HG03175 (cell line): Measurements from ENCODE around the gene GPR68.
"Not testable (repeated sequence)": the region's sequence is repeated elsewhere in the genome, so short reads cannot be mapped to it uniquely, and the experiment has no call there.

Source experiments
- ATAC-seq: cut with Tn5 transposase; IDR thresholded peaks from one replicate; pipeline ENCODE4 v1.9.1; 2021; ENCODE audit warnings: mild to moderate bottlenecking, moderate library complexity; ENCODE audit not compliant: unreplicated experiment

GPR68 gene

GRCh38 chr14:91230397-91231035 lies 14.0 kb downstream of the GPR68 start:
- no peak for ATAC-seq

GRCh38 chr14:91229743-91230200 lies 14.7 kb downstream of the GPR68 start:
- peak; percentile 76 for ATAC-seq

- ATAC-seq: no peak
Observed at GRCh38 chr14:91229005-91229382, 15.5 kb downstream of the GPR68 start.

DNA sequence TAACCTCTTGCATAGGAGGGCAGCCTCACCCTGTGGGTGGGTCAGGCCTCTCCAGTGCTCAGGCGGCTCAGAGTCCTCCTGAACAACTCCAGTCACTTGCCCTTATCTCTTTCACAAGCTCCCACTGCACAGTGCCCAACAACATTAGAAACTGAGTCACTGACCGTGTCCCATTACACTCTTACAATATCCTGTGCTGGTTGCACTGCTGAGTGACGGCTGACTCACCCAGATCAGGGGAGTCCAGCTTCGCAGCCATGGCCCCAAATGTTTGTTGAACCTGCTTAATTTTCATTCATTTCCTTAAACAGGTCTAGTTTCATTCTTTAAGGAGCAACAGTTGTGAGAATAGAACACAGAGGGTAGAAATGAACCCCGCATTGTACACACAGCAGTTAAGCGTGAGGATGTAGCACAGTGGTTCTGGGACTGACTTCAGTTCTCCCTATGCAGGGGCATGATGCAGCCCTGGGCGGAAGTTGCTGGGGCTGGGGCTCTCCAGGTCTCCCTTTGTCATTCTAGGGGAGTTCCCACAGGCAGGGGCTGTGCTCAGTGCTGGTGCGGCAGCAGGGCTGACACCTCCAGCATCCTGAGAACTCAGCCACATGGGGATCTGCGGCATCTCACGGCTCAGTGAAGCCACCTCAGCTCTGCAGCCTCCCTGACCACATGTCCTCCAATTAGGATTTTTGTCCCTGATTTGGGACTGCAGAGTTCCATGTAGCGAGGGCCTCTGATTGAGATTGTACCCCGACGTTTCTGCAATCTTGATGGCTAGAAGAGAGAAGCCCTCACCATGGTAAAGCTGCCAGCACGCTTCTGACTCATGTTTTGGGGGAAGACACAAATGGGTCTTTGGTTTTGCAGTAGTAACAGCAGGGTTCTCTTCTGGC lies 16.1 kb downstream of the GPR68 start:
- ATAC-seq: peak; percentile 67

DNA sequence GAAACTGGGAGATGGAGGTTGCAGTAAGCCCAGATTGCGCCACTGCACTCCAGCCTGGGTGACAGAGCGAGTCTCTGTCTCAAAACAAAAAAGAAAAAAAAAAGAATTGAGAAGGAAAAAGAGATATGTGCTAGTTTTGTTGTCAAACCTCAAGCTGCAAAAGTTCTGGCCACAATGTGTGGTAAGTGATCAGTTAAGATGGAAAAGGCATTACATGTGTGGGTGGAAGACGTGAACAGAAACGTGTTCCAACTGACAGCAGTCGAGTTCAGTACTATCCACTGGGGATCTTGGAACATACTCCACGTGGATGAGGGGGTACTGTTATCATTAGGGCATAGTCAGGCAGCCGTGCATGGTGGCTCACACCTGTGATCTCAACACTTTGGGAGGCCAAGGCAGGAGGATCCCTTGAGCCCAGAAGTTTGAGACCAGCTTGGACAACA lies 17.3 kb downstream of the GPR68 start:
- ATAC-seq: no peak

DNA sequence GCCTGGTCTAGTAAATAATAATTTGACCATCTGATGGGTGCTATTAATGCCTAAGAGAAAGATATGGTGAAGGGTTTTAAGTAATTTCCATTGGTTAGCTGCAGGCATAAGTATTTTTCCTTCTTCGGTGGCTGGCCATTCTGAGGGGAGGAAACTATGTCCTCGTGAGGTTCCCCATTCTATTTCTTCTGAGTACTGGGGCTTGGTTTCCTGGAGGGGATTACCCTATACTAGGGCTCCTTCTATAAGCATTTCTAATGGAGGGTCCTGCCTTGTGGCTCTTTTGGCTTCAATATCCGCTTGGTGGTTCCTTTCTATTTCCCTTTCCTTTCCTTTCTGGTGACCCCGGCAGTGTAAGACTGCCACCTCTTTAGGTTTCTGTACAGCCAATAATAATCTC lies 18.1 kb downstream of the GPR68 start:
- not testable (repeated sequence) for ATAC-seq

- ATAC-seq: no peak
Observed at GRCh38 chr14:91225025-91225424, 19.5 kb downstream of the GPR68 start.

GRCh38 chr14:91223028-91223783 lies 21.3 kb downstream of the GPR68 start:
- no peak for ATAC-seq

DNA sequence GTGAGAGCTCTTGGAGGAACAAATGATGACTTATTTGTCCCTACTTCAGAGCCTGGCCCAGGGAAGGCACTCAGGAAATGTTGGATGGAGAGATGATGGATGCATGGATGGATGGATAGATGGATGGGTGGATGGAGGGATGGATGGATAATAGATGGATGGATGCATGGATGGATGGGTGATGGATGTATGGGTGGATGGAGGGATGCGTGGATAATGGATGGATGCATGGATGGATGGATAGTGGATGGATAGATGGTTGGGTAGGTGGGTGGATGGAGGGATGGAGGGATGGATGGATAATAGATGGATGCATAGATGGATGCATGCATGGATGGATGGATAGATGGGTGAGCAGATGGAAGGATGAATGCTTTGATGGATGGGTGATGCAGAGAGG lies 23.2 kb downstream of the GPR68 start:
- no peak for ATAC-seq

DNA sequence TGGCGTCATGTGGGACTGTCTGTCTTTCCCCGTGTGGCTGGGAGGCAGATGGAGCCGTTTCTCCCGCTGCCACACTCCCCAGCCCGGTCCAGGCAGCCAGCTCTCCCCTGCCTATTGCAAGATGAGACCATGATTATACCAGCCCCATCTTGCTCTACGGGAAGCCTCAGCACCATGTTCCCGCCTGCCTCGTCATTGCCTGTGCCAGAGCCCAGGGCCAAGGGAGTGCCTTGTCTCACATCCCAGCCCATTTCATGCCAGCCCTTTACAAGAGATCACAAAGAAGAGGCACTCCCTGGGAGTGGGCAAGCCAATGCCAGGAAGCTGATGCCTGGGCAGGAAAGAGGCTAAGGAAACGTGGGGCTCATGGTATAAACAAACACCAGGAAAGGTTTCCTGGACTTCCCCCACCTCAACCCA lies 23.9 kb downstream of the GPR68 start:
- ATAC-seq: no peak

GRCh38 chr14:91219517-91220389 lies 24.8 kb downstream of the GPR68 start:
- ATAC-seq: no peak

DNA sequence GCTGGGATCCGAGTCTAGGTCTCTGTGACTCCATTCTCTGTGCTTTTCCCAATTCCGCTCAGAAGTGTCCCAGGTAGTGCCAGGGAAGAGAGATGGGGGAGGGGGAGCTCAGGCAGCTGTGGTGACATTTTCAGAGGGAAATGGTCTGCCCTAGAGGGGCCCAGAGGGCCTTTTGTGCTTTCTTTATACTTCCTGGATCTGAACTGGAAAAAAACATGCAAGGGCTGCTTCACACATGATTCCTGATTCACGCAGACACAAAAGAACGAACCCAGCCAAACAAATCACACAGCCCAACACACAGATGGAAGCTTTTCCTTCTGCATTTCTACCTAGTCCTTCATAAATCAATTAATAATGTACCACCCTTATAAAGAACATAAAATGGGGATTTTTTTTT lies 26.5 kb downstream of the GPR68 start:
- ATAC-seq: no peak

- no peak for ATAC-seq
Observed at GRCh38 chr14:91216731-91217226, 27.7 kb downstream of the GPR68 start.

- no peak for ATAC-seq
Observed at GRCh38 chr14:91215381-91215780, 29.1 kb downstream of the GPR68 start.

GRCh38 chr14:91214306-91214705 lies 30.2 kb downstream of the GPR68 start:
- ATAC-seq: no peak

GRCh38 chr14:91211017-91211416 lies 33.5 kb downstream of the GPR68 start:
- no peak for ATAC-seq

DNA sequence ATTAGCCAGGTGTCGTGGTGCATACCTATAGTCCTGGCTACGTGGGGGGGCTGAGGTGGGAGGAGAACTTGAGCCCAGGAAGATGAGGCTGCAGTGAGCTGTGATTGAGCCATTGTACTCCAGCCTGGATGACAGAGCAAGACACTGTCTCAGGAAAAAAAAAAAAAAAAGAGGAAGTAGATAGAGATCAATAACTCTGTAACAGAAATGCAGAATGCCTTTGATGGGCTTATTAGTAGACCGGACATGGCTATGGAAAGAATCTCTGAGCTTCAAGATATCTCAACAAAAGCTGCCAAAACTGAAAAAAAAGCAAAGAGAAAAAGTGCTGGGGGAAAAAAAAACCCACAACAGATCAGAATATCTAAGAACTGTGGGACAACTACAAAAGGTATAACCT lies 37.5 kb downstream of the GPR68 start:
- no peak for ATAC-seq

DNA sequence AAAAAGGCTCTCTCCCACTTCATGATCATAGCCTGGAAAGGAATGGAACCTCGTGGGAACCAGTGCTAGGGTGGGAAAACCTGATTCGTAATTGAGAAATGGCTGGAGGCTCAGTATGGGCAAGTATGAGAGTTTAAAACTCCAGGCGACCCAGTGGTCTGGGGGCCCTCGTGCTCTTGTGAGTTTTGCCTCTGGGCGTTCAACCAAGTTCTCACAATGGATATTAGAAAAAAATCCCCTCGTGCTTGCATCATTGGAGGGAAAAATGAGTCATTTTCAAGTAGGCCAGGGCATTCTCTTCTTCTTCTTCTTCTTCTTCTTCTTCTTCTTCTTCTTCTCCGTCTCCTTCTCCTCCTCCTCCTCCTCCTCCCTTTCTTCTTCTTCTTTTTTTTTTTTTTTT lies 39.0 kb downstream of the GPR68 start:
- ATAC-seq: no peak

GRCh38 chr14:91204657-91205056 lies 39.8 kb downstream of the GPR68 start:
- ATAC-seq: no peak

- ATAC-seq: no peak
Observed at GRCh38 chr14:91202234-91202974, 42.1 kb downstream of the GPR68 start.
